Panc1 (cell line): Measurements from ENCODE around the gene ZNF862. TPM values are rescaled to one million over a fixed set of nuclear protein-coding genes. Genes with fewer than 3 reads are reported as not detected.

Experiments
- ATAC-seq: fragments of 200-7000 bp; cut with Tn5 transposase; 2 replicates; pipeline ENCODE4 v1.9.1; 2020; ENCODE audit warnings: mild to moderate bottlenecking, moderate library complexity
- BruUV-seq: library from RNA; stranded (reverse); fragments of 400-500 nt; replicated peaks from 2 replicates; lab custom pipeline; 2021; lab: Mats Ljungman, UMichigan
- CTCF ChIA-PET: fragments of 300-600 bp; sonication (Branson Sonifier 250); formaldehyde crosslinking; loops from one replicate; lab custom pipeline; 2022; ENCODE audit warnings: antibody characterized with exemption; lab: Charles Lee
- POLR2A ChIA-PET: fragments of 300-600 bp; sonication (Branson Sonifier 250); formaldehyde crosslinking; loops from one replicate; lab custom pipeline; 2022; ENCODE audit warnings: antibody characterized with exemption; lab: Charles Lee
- DNase-seq: peaks from one replicate; pipeline ENCODE4 v3.0.0-alpha.2; 2010; ENCODE audit warnings: low read depth, low spot score
- H3K27ac ChIP-seq: 2 replicates; pipeline ENCODE4 v1.5.1; 2011; ENCODE audit warnings: mild to moderate bottlenecking, low read length, inconsistent platforms
- H3K27me3 ChIP-seq: fragments of 200-500 bp; sonication (Bioruptor generic); 2 replicates; pipeline ENCODE4 v1.6.0; 2014; ENCODE audit warnings: low read length, inconsistent platforms; ENCODE audit not compliant: control insufficient read depth, insufficient read depth
- H3K36me3 ChIP-seq: fragments of 200-500 bp; sonication (Bioruptor generic); 2 replicates; pipeline ENCODE4 v1.5.1; 2014; ENCODE audit warnings: inconsistent platforms, mild to moderate bottlenecking, low read length, moderate library complexity; ENCODE audit not compliant: control insufficient read depth, insufficient read depth
- H3K4me1 ChIP-seq: 2 replicates; pipeline ENCODE4 v1.5.1; 2011; ENCODE audit warnings: inconsistent platforms, mild to moderate bottlenecking, low read length, moderate library complexity; ENCODE audit not compliant: control insufficient read depth, insufficient read depth
- H3K4me3 ChIP-seq, 2 experiments: 2 replicates each; pipeline ENCODE4 v1.5.1; 2011 to 2012; ENCODE audit warnings: low read depth in 2 of 2, low read length in 2 of 2, mild to moderate bottlenecking in 2 of 2, inconsistent platforms in 1 of 2, moderate library complexity in 1 of 2
- H3K9me3 ChIP-seq: fragments of 200-500 bp; sonication (Bioruptor generic); 2 replicates; pipeline ENCODE4 v1.5.1; 2014; ENCODE audit warnings: low read depth, mild to moderate bottlenecking, inconsistent platforms, low read length, moderate library complexity; ENCODE audit not compliant: control insufficient read depth, insufficient read depth
- POLR2AphosphoS5 ChIP-seq: IDR thresholded peaks from 2 replicates; pipeline ENCODE4 v1.6.1; 2012; ENCODE audit warnings: mild to moderate bottlenecking, low read depth, low read length, moderate library complexity
- SIN3A ChIP-seq: IDR thresholded peaks from 2 replicates; pipeline ENCODE4 v1.6.1; 2012; ENCODE audit warnings: low read depth, mild to moderate bottlenecking, low read length, moderate library complexity, borderline replicate concordance; ENCODE audit not compliant: insufficient read depth
- TCF7L2 ChIP-seq: IDR thresholded peaks from 2 replicates; pipeline ENCODE4 v1.6.1; 2011; ENCODE audit warnings: mild to moderate bottlenecking, low read depth, low read length, inconsistent platforms
- in situ Hi-C: cut with HindIII; loops from 2 replicates; pipeline ENCODE4 v1.10.0; 2016; ENCODE audit warnings: low sequenced_read_pairs, low pct_unique_long_range_greater_than_20kb
- intact Hi-C: fragments of 100-400 bp; cut with micrococcal nuclease; formaldehyde crosslinking; loops from one replicate; pipeline ENCODE4 v1.10.0; 2022; ENCODE audit not compliant: unreplicated experiment
- total RNA-seq: library from RNA; stranded (reverse); gene quantifications from one replicate; pipeline ENCODE4 v1.2.1, GENCODE V29; 2021; ENCODE audit not compliant: unreplicated experiment
- TF ChIP-seq, protein P1 (sequence below): fragments of 450-650 bp; IDR thresholded peaks from 2 replicates; pipeline ENCODE4 v1.5.1; 2017; ENCODE audit warnings: mild to moderate bottlenecking
- TF ChIP-seq, protein P2 (sequence below), 2 experiments: IDR thresholded peaks; 2 replicates each; pipeline ENCODE4 v1.6.1; 2011 to 2012; ENCODE audit warnings: low read depth in 2 of 2, control low read depth in 1 of 2, low read length in 1 of 2, mild to moderate bottlenecking in 1 of 2, moderate library complexity in 1 of 2; ENCODE audit not compliant: insufficient read depth in 1 of 2

The ZNF862 gene
- total RNA-seq, 1 experiment from 2014 or later = 6.8 TPM

DNA sequence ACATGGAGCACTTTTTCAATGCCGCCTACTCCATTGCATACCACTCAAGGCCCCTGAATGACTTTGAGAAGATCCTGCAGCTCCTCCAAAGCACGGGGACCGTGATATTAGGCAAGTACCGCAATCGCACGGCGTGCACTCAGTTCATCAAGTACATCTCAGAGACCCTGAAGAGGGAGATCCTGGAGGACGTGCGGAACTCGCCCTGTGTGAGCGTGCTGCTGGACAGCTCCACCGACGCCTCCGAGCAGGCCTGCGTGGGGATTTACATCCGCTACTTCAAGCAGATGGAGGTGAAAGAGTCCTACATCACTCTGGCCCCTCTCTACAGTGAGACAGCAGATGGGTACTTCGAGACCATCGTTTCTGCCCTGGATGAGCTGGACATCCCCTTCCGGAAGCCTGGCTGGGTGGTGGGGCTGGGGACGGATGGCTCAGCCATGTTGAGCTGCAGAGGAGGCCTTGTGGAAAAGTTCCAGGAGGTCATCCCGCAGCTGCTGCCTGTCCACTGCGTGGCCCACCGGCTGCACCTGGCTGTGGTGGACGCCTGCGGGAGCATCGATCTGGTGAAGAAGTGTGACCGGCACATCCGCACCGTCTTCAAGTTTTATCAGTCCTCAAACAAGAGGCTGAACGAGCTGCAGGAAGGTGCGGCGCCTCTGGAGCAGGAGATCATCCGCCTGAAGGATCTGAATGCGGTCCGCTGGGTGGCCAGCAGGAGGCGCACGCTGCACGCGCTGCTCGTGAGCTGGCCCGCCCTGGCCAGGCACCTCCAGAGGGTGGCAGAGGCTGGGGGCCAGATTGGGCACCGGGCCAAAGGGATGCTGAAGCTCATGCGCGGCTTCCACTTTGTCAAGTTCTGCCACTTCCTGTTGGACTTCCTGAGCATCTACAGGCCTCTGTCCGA lies 22.9 kb downstream of the ZNF862 start:
- Histone ChIP-seq H3K4me3 (no peak overlapping the region), H3K36me3 (no peaks in the 10 kb centered on the region), H3K27ac (no peak overlapping the region), H3K9me3 (no peaks in the 10 kb centered on the region), H3K4me1 (no peaks in the 10 kb centered on the region), H3K27me3 (no peaks in the 10 kb centered on the region)
- intact Hi-C loops (no loop called here), in situ Hi-C loops (no loop called here)
- TF ChIP-seq SIN3A = no peak
- TF ChIP-seq, protein P1, sequence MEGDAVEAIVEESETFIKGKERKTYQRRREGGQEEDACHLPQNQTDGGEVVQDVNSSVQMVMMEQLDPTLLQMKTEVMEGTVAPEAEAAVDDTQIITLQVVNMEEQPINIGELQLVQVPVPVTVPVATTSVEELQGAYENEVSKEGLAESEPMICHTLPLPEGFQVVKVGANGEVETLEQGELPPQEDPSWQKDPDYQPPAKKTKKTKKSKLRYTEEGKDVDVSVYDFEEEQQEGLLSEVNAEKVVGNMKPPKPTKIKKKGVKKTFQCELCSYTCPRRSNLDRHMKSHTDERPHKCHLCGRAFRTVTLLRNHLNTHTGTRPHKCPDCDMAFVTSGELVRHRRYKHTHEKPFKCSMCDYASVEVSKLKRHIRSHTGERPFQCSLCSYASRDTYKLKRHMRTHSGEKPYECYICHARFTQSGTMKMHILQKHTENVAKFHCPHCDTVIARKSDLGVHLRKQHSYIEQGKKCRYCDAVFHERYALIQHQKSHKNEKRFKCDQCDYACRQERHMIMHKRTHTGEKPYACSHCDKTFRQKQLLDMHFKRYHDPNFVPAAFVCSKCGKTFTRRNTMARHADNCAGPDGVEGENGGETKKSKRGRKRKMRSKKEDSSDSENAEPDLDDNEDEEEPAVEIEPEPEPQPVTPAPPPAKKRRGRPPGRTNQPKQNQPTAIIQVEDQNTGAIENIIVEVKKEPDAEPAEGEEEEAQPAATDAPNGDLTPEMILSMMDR = no peak; the same call in 1 of the 2 replicates
- TF ChIP-seq, protein P2, sequence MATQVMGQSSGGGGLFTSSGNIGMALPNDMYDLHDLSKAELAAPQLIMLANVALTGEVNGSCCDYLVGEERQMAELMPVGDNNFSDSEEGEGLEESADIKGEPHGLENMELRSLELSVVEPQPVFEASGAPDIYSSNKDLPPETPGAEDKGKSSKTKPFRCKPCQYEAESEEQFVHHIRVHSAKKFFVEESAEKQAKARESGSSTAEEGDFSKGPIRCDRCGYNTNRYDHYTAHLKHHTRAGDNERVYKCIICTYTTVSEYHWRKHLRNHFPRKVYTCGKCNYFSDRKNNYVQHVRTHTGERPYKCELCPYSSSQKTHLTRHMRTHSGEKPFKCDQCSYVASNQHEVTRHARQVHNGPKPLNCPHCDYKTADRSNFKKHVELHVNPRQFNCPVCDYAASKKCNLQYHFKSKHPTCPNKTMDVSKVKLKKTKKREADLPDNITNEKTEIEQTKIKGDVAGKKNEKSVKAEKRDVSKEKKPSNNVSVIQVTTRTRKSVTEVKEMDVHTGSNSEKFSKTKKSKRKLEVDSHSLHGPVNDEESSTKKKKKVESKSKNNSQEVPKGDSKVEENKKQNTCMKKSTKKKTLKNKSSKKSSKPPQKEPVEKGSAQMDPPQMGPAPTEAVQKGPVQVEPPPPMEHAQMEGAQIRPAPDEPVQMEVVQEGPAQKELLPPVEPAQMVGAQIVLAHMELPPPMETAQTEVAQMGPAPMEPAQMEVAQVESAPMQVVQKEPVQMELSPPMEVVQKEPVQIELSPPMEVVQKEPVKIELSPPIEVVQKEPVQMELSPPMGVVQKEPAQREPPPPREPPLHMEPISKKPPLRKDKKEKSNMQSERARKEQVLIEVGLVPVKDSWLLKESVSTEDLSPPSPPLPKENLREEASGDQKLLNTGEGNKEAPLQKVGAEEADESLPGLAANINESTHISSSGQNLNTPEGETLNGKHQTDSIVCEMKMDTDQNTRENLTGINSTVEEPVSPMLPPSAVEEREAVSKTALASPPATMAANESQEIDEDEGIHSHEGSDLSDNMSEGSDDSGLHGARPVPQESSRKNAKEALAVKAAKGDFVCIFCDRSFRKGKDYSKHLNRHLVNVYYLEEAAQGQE (IDR thresholded peaks at IDR 0.05; ENCODE audit: insufficient read depth in 1 of 2, low read depth in 2 of 2, low read length in 1 of 2) = no peak
- no peak for TF ChIP-seq POLR2AphosphoS5
- no peak for TF ChIP-seq TCF7L2
- POLR2A ChIA-PET = interaction anchor here (0.6 kb wide), 1 partner anchor 150 kb away, joined by 5 read pairs; no protein-coding TSS in a partner anchor
- CTCF ChIA-PET = no interaction called here
- DNase-seq (no peak), ATAC-seq (no peak)
- no TSS peak for BruUV-seq

DNA sequence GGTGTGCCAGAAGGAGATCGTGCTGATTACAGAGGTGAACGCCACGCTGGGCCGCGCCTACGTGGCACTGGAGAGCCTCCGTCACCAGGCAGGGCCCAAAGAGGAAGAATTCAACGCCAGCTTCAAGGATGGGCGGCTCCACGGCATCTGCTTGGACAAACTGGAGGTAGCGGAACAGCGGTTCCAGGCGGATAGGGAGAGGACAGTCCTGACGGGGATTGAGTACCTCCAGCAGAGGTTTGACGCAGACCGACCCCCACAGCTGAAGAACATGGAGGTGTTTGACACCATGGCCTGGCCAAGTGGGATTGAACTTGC lies 23.5 kb downstream of the ZNF862 start:
- no TSS peak for BruUV-seq
- DNase-seq (no peak), ATAC-seq (no peak)
- Histone ChIP-seq H3K9me3 (no peaks in the 10 kb centered on the region), H3K4me3 (no peak overlapping the region), H3K4me1 (no peaks in the 10 kb centered on the region), H3K36me3 (no peaks in the 10 kb centered on the region), H3K27ac (no peak overlapping the region), H3K27me3 (no peaks in the 10 kb centered on the region)
- ChIA-PET POLR2A (interaction anchor here (0.6 kb wide), 1 partner anchor 149 kb away, joined by 5 read pairs; no protein-coding TSS in a partner anchor), CTCF (no interaction called here)
- in situ Hi-C loops = no loop called here
- intact Hi-C loops = no loop called here
- TF ChIP-seq SIN3A (no peak), POLR2AphosphoS5 (no peak), TCF7L2 (no peak)
- TF ChIP-seq, protein P1 = no peak
- TF ChIP-seq, protein P2 (IDR thresholded peaks at IDR 0.05; ENCODE audit: insufficient read depth in 1 of 2, low read depth in 2 of 2, low read length in 1 of 2) = no peak
